PFSK-1 (cell line): ENCODE results near the gene VTN.

Experiments
- POLR2AphosphoS5 ChIP-seq: IDR thresholded peaks from 2 replicates; pipeline ENCODE4 v1.6.1; 2012; ENCODE audit warnings: low read depth, mild to moderate bottlenecking, control low read depth, low read length, moderate library complexity
- REST ChIP-seq, 2 experiments: IDR thresholded peaks; 2 replicates each; pipeline versions ENCODE4 v1.6.1 to v1.8.0; 2011 to 2012; ENCODE audit warnings: low read depth in 2 of 2, low read length in 2 of 2, control low read depth in 1 of 2, inconsistent platforms in 1 of 2, mild to moderate bottlenecking in 1 of 2, moderate library complexity in 1 of 2; ENCODE audit not compliant: insufficient read depth in 1 of 2
- TAF1 ChIP-seq: IDR thresholded peaks from 2 replicates; pipeline ENCODE4 v1.6.1; 2012; ENCODE audit warnings: low read length, control low read depth, borderline replicate concordance; ENCODE audit not compliant: insufficient read depth

DNA sequence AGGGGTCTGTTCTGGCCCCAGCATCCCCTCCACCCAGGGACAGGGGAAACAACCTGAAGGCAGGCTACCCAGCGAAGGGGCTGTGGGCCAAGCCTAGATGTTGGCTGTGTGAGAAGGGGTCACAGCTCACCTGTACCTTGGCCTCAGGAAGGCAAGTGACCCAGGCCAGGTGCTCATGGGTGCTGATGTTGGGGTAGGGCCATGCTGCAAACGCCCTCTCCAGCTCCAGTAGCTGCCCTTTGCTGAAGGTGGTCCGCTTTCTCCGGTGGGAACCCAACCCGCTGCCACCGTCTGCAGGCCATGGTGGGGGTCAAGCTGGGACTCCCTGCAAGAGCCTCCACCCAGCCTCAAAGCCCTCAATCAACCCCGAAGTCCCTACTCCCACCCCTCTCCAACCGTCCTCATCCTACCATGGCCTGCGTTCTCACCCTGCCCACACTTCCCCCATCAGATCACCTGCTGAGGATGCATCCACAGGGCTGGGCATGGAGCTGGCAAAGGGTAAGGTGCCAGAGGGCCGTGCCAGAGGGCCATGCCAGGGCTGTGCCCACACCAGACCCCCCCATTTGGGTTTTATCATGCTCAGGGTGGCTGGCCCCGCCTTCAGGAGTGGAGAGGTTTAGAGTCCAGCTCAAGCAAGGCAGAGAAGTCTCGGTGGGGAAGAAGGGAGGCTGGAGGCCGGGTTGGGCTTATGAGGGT lies 5.3 kb downstream of the VTN start, which contains the start of gene SEBOX:
- TF ChIP-seq POLR2AphosphoS5 (no peak), TAF1 (no peak), REST (IDR thresholded peaks at IDR 0.05; ENCODE audit: insufficient read depth in 1 of 2, low read depth in 2 of 2, low read length in 2 of 2) (no peak)
